Spleen (tissue), 11 donors: ENCODE data around the gene HOXB5. TPM values are rescaled to one million over a fixed set of nuclear protein-coding genes. Genes with fewer than 3 reads are reported as not detected.
A peak's percentile ranks its signal among the peaks of the same experiment; 100 is the strongest.

Source experiments
- DNase-seq: peaks from one replicate; pipeline ENCODE4 v3.0.0-alpha.2; 2020
- H3K27ac ChIP-seq, 8 donors: fragments of 200-600 bp; sonication (generic) in 7 of 8; 1 replicate in 4 of 8; 2 replicates in 4 of 8; pipeline versions ENCODE4 v1.5.0 to v1.8.0; 2016 to 2021; ENCODE audit warnings: inconsistent platforms in 4 of 8, mild to moderate bottlenecking in 4 of 8, moderate library complexity in 1 of 8
- H3K27me3 ChIP-seq, 7 donors: fragments of 200-600 bp; sonication (generic) in 6 of 7; replicated peaks in 1 of 7; 1 replicate in 4 of 7; 2 replicates in 3 of 7; pipeline versions ENCODE4 v1.5.0 to v1.8.0; 2016 to 2021; ENCODE audit warnings: inconsistent platforms in 3 of 7, mild to moderate bottlenecking in 1 of 7
- H3K36me3 ChIP-seq, 6 donors: fragments of 200-600 bp; sonication (generic) in 5 of 6; 1 replicate in 4 of 6; 2 replicates in 2 of 6; pipeline versions ENCODE4 v1.5.0 to v1.8.0; 2016 to 2021; ENCODE audit warnings: inconsistent platforms in 2 of 6
- H3K4me1 ChIP-seq, 6 donors: fragments of 200-600 bp; sonication (generic) in 5 of 6; 1 replicate in 3 of 6; 2 replicates in 3 of 6; pipeline versions ENCODE4 v1.5.0 to v1.8.0; 2016 to 2021; ENCODE audit warnings: inconsistent platforms in 3 of 6
- H3K4me3 ChIP-seq, 8 donors: fragments of 200-600 bp; sonication (generic) in 7 of 8; 1 replicate in 4 of 8; 2 replicates in 4 of 8; pipeline versions ENCODE4 v1.5.0 to v1.8.0; 2016 to 2021; ENCODE audit warnings: inconsistent platforms in 4 of 8, mild to moderate bottlenecking in 4 of 8, moderate library complexity in 2 of 8
- H3K9me3 ChIP-seq, 8 donors: fragments of 200-600 bp; sonication (generic) in 7 of 8; 1 replicate in 4 of 8; 2 replicates in 4 of 8; pipeline versions ENCODE4 v1.5.0 to v1.8.0; 2016 to 2021; ENCODE audit warnings: inconsistent platforms in 4 of 8
- POLR2A ChIP-seq, 3 donors: fragments of 450-650 bp; IDR thresholded peaks; one replicate each; pipeline ENCODE4 v1.5.1; 2017; ENCODE audit warnings: antibody characterized with exemption in 3 of 3, mild to moderate bottlenecking in 1 of 3
- POLR2AphosphoS5 ChIP-seq, 3 donors: sonication (generic); formaldehyde crosslinking; IDR thresholded peaks; one replicate each; pipeline ENCODE4 v1.5.1; 2017; ENCODE audit warnings: antibody characterized with exemption in 3 of 3
- WGBS, 5 donors: extraction: QIAGEN DNeasy Blood & Tissue Kit in 3 of 5; methylation state at CpG; one replicate each; pipeline versions ENCODE4 v1.1.5 to v1.1.7; 2013 to 2018; 5-methylcytosine and 5-hydroxymethylcytosine counted together
- intact Hi-C: fragments of 100-400 bp; cut with DNase I; formaldehyde crosslinking; loops from one replicate; pipeline ENCODE4 v1.15.0; 2023; ENCODE audit warnings: low total_unique reads
- polyA plus RNA-seq, 3 donors: library from polyadenylated mRNA; stranded (reverse); fragments of 200-250 nt; gene quantifications; one replicate each; pipeline ENCODE4 v1.2.1, GENCODE V29; 2013
- total RNA-seq, 7 donors: library from RNA; depleted of rRNA in 3 of 7; stranded (reverse); fragments of >200 nt in 3 of 7; fragmentation: NEBNext Ultra II Directional in 4 of 7; extraction: Animal tissue kit (Norgen Biotek cat#: 25700) in 4 of 7; gene quantifications; one replicate each; pipeline versions ENCODE4 v1.1.0 to v1.2.1, GENCODE V29; 2016 to 2021
- TF ChIP-seq, protein P1 (sequence below), 11 experiments: fragments of 200-600 bp in 7 of 11; fragments of 450-650 bp in 4 of 11; sonication (generic) in 4 of 11; IDR thresholded peaks in 8 of 11; conservative IDR thresholded peaks in 3 of 11; 1 replicate in 7 of 11; 2 replicates in 4 of 11; pipeline versions ENCODE4 v1.4.0 to v1.8.0; 2016 to 2021; ENCODE audit warnings: antibody characterized with exemption in 11 of 11, inconsistent platforms in 4 of 11, mild to moderate bottlenecking in 1 of 11
- donor health status: healthy with polysubstance abuse.
- donor health status: DM: no; HTN: no; CAD: no; lungs with moderate emphysema.
- donor health status: DM: no; HTN: no; CAD: no.
- donor health status: Bipolar disorder and iron deficiency.
- donor health status: healthy.
- donor health status: DM: no; HTN: no; CAD: no.
- donor health status: DM: yes; HTN: yes; CAD: no.

The HOXB5 gene
- total and polyA plus RNA-seq, 10 donors = 0.43 to 2.6 (median 1.1) TPM

DNA sequence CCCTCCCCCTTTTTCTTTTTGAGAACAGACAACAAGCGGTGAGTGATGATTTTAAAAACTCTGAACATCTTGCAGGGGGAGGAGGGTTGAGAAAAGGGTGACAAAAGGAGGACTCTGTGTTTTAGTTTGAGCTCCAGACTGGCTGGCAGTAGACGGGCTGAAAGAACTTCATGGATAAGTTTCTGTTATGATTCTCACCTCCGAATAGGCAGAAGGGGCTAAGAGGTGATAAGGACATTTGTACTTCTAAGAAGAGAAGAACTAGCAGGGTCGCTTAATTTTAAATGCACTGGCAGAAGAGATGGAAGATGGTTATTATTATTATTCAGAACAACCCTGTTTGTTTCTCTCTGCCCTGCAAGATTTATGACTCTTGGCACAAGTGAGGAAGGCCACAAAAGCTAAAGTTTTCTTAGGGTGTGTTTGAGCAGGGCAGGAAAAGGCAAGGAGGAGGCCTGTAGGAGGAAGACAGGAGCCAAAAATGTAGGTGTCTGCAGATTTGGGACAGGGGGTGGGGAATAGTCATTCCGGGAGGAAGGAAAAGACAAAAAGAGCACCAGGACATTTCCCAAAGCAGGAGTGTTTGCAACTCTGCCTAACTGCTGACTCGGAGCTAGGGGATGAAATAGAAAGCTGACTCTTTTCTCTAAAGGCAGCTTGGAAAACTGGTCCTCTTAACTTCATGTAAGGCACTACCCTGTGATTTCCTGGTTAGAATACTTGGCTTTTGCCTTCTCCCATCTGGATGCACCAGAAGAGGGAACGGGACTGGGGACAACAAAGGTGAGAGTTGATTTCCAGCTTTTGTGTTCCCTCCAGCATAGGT, 36.8 kb downstream of the HOXB5 start:
- intact Hi-C loops = no loop called here
- peaks cover 0 to 5% (median 0%) of the 10 kb centered on the region in 6 donors for H3K36me3 ChIP-seq
- H3K27ac ChIP-seq = peak overlapping the region in 7 of 8 donors; percentile 4 to 94 (median 67)
- TF ChIP-seq POLR2AphosphoS5 (IDR thresholded peaks at IDR 0.05) (no peak), POLR2A (IDR thresholded peaks at IDR 0.05) (no peak)
- TF ChIP-seq, protein P1, sequence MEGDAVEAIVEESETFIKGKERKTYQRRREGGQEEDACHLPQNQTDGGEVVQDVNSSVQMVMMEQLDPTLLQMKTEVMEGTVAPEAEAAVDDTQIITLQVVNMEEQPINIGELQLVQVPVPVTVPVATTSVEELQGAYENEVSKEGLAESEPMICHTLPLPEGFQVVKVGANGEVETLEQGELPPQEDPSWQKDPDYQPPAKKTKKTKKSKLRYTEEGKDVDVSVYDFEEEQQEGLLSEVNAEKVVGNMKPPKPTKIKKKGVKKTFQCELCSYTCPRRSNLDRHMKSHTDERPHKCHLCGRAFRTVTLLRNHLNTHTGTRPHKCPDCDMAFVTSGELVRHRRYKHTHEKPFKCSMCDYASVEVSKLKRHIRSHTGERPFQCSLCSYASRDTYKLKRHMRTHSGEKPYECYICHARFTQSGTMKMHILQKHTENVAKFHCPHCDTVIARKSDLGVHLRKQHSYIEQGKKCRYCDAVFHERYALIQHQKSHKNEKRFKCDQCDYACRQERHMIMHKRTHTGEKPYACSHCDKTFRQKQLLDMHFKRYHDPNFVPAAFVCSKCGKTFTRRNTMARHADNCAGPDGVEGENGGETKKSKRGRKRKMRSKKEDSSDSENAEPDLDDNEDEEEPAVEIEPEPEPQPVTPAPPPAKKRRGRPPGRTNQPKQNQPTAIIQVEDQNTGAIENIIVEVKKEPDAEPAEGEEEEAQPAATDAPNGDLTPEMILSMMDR (IDR thresholded peaks at IDR 0.05 in 8 of 11, conservative IDR thresholded peaks at IDR 0.05 in 3 of 11) = no peak
- H3K4me3 ChIP-seq = no peak overlapping the region
- no peak for DNase-seq
- H3K4me1 ChIP-seq = peaks cover 0 to 55% (median 14%) of the 10 kb centered on the region in 6 donors
- peaks cover 0 to 50% (median 6%) of the 10 kb centered on the region in 7 donors for H3K27me3 ChIP-seq
- H3K9me3 ChIP-seq = no peaks in the 10 kb centered on the region
- WGBS, 5 donors = 60 to 71% (median 65%) methylated on average over 7 of the region's 7 CpGs

DNA sequence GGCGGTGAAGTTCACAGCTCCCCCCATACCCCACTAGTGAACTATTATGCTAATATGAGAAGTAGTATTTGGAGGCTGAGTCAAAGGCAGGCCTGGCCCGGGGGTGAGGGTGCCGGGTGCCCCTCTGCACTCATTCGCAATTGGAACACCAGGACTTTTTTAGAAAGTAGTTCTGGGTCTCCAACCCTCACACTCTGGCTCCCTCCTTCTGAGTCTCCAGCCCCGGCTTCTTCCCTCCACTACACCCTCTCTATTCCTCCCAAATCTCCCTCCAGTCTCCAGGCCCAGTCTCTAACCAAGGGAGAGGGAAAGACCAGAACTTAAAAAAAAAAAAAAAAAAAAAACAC, 37.4 kb downstream of the HOXB5 start:
- DNase-seq = no peak
- TF ChIP-seq, protein P1 (IDR thresholded peaks at IDR 0.05 in 8 of 11, conservative IDR thresholded peaks at IDR 0.05 in 3 of 11) = no peak
- no peak for TF ChIP-seq POLR2A (IDR thresholded peaks at IDR 0.05)
- TF ChIP-seq POLR2AphosphoS5 (IDR thresholded peaks at IDR 0.05) = no peak
- Histone ChIP-seq H3K27ac (peak overlapping the region in 6 of 8 donors; percentile 4 to 94 (median 68)), H3K4me3 (peak overlapping the region in 1 of 8 donors; percentile 54), H3K9me3 (no peaks in the 10 kb centered on the region), H3K27me3 (peaks cover 0 to 52% (median 6%) of the 10 kb centered on the region in 7 donors), H3K36me3 (peaks cover 0 to 6% (median 0%) of the 10 kb centered on the region in 6 donors), H3K4me1 (peaks cover 0 to 54% (median 11%) of the 10 kb centered on the region in 6 donors)
- intact Hi-C loops = no loop called here
- 72 to 82% (median 74%) methylated on average over 5 of the region's 5 CpGs for WGBS, 5 donors

GRCh38 chr17:48555258-48556228, 38.0 kb downstream of the HOXB5 start:
- Histone ChIP-seq H3K36me3 (peaks cover 0 to 9% (median 0%) of the 10 kb centered on the region in 6 donors), H3K9me3 (no peaks in the 10 kb centered on the region), H3K27ac (peak overlapping the region in 7 of 8 donors; percentile 54 to 94 (median 67)), H3K4me3 (peak overlapping the region in 6 of 8 donors; percentile 10 to 54 (median 19)), H3K4me1 (peaks cover 0 to 51% (median 11%) of the 10 kb centered on the region in 6 donors), H3K27me3 (peaks cover 0 to 52% (median 6%) of the 10 kb centered on the region in 7 donors)
- 11 to 27% (median 18%) methylated on average over 25 to 36 of the region's 36 CpGs for WGBS, 5 donors
- intact Hi-C loops = no loop called here
- no peak for DNase-seq
- TF ChIP-seq, protein P1 (IDR thresholded peaks at IDR 0.05 in 8 of 11, conservative IDR thresholded peaks at IDR 0.05 in 3 of 11) = no peak
- TF ChIP-seq POLR2AphosphoS5 (IDR thresholded peaks at IDR 0.05) = no peak
- TF ChIP-seq POLR2A (IDR thresholded peaks at IDR 0.05) = no peak
